HUES6 (cell line): Measurements from ENCODE around the gene C17orf50.

Experiments used
- H3K27ac ChIP-seq: 2 replicates; pipeline ENCODE4 v1.7.0; 2013; ENCODE audit warnings: low read depth, mild to moderate bottlenecking, low read length, inconsistent platforms
- H3K27me3 ChIP-seq: 2 replicates; pipeline ENCODE4 v1.6.1; 2013; ENCODE audit warnings: low read length; ENCODE audit not compliant: control insufficient read depth, insufficient read depth
- H3K36me3 ChIP-seq: 2 replicates; pipeline ENCODE4 v1.6.1; 2013; ENCODE audit warnings: low read length; ENCODE audit not compliant: control insufficient read depth, insufficient read depth
- H3K4me1 ChIP-seq: 2 replicates; pipeline ENCODE4 v1.6.1; 2013; ENCODE audit warnings: low read length; ENCODE audit not compliant: control insufficient read depth, insufficient read depth
- H3K4me3 ChIP-seq: 2 replicates; pipeline ENCODE4 v1.5.1; 2013; ENCODE audit warnings: low read depth, low read length
- H3K9ac ChIP-seq: one replicate; pipeline ENCODE4 v1.6.1; 2013; ENCODE audit warnings: mild to moderate bottlenecking, low read length
- H3K9me3 ChIP-seq: 2 replicates; pipeline ENCODE4 v1.6.1; 2013; ENCODE audit warnings: low read depth, low read length; ENCODE audit not compliant: control insufficient read depth, insufficient read depth

The C17orf50 gene

GRCh38 chr17:35757243-35757642 lies 3.4 kb upstream of the C17orf50 start:
- Histone ChIP-seq H3K27ac (no peak overlapping the region), H3K36me3 (no peaks in the 10 kb centered on the region), H3K9ac (no peak overlapping the region), H3K27me3 (no peaks in the 10 kb centered on the region), H3K4me3 (no peak overlapping the region), H3K4me1 (peaks cover 7% of the 10 kb centered on the region), H3K9me3 (no peaks in the 10 kb centered on the region)

- Histone ChIP-seq H3K27me3 (peaks cover 9% of the 10 kb centered on the region), H3K27ac (no peak overlapping the region), H3K4me3 (no peak overlapping the region), H3K4me1 (no peaks in the 10 kb centered on the region; the same call in 1 of the 2 replicates), H3K9me3 (no peaks in the 10 kb centered on the region; the same call in 1 of the 2 replicates), H3K36me3 (no peaks in the 10 kb centered on the region), H3K9ac (no peak overlapping the region)
Measured at GRCh38 chr17:35761601-35762000, 914 bp downstream of the C17orf50 start.

- H3K4me1 ChIP-seq = no peaks in the 10 kb centered on the region; the same call in 1 of the 2 replicates
- peak overlapping the region; percentile 61; the same call in 1 of the 2 replicates for H3K4me3 ChIP-seq
- H3K9me3 ChIP-seq = no peaks in the 10 kb centered on the region; the same call in 1 of the 2 replicates
- no peak overlapping the region for H3K27ac ChIP-seq
- no peaks in the 10 kb centered on the region for H3K36me3 ChIP-seq
- H3K9ac ChIP-seq = no peak overlapping the region
- H3K27me3 ChIP-seq = peaks cover 9% of the 10 kb centered on the region
Measured at GRCh38 chr17:35763767-35764122, 3.1 kb downstream of the C17orf50 start.

- Histone ChIP-seq H3K27ac (no peak overlapping the region), H3K4me1 (no peaks in the 10 kb centered on the region; the same call in 1 of the 2 replicates), H3K9me3 (no peaks in the 10 kb centered on the region; the same call in 1 of the 2 replicates), H3K36me3 (no peaks in the 10 kb centered on the region), H3K27me3 (peaks cover 9% of the 10 kb centered on the region), H3K9ac (no peak overlapping the region), H3K4me3 (peak overlapping the region; percentile 61)
Measured at GRCh38 chr17:35764123-35764991, 3.7 kb downstream of the C17orf50 start.

GRCh38 chr17:35765086-35765710 lies 4.5 kb downstream of the C17orf50 start:
- H3K9me3 ChIP-seq = no peaks in the 10 kb centered on the region; the same call in 1 of the 2 replicates
- no peak overlapping the region for H3K27ac ChIP-seq
- H3K4me3 ChIP-seq = peak overlapping the region; percentile 61; the same call in 1 of the 2 replicates
- no peaks in the 10 kb centered on the region for H3K36me3 ChIP-seq
- peaks cover 9% of the 10 kb centered on the region for H3K27me3 ChIP-seq
- H3K4me1 ChIP-seq = no peaks in the 10 kb centered on the region; the same call in 1 of the 2 replicates
- H3K9ac ChIP-seq = no peak overlapping the region

- H3K27ac ChIP-seq = no peak overlapping the region
- peaks cover 9% of the 10 kb centered on the region for H3K27me3 ChIP-seq
- H3K9me3 ChIP-seq = no peaks in the 10 kb centered on the region; the same call in 1 of the 2 replicates
- H3K4me3 ChIP-seq = no peak overlapping the region
- H3K4me1 ChIP-seq = no peaks in the 10 kb centered on the region; the same call in 1 of the 2 replicates
- H3K9ac ChIP-seq = no peak overlapping the region
- H3K36me3 ChIP-seq = no peaks in the 10 kb centered on the region
Measured at GRCh38 chr17:35765756-35766488, 5.2 kb downstream of the C17orf50 start.

GRCh38 chr17:35766489-35766877 lies 5.8 kb downstream of the C17orf50 start:
- H3K27me3 ChIP-seq = peaks cover 9% of the 10 kb centered on the region

GRCh38 chr17:35766903-35767510 lies 6.3 kb downstream of the C17orf50 start:
- no peaks in the 10 kb centered on the region; the same call in 1 of the 2 replicates for H3K4me1 ChIP-seq
- H3K9me3 ChIP-seq = no peaks in the 10 kb centered on the region; the same call in 1 of the 2 replicates
- no peaks in the 10 kb centered on the region for H3K36me3 ChIP-seq
- H3K27me3 ChIP-seq = peaks cover 9% of the 10 kb centered on the region
- H3K4me3 ChIP-seq = no peak overlapping the region
- H3K27ac ChIP-seq = no peak overlapping the region
- no peak overlapping the region for H3K9ac ChIP-seq

More at GRCh38 chr17:35766489-35766877, 5.8 kb downstream of the C17orf50 start:
- Histone ChIP-seq H3K9ac (no peak overlapping the region), H3K9me3 (no peaks in the 10 kb centered on the region; the same call in 1 of the 2 replicates), H3K4me1 (no peaks in the 10 kb centered on the region; the same call in 1 of the 2 replicates), H3K4me3 (no peak overlapping the region), H3K36me3 (no peaks in the 10 kb centered on the region), H3K27ac (no peak overlapping the region)

- Histone ChIP-seq H3K4me3 (no peak overlapping the region), H3K27ac (no peak overlapping the region), H3K4me1 (peaks cover 7% of the 10 kb centered on the region; the same call in 1 of the 2 replicates), H3K36me3 (no peaks in the 10 kb centered on the region), H3K27me3 (peaks cover 9% of the 10 kb centered on the region), H3K9ac (no peak overlapping the region), H3K9me3 (no peaks in the 10 kb centered on the region; the same call in 1 of the 2 replicates)
Measured at GRCh38 chr17:35768797-35769196, 8.1 kb downstream of the C17orf50 start.

- H3K4me1 ChIP-seq = peaks cover 19% of the 10 kb centered on the region
- H3K4me3 ChIP-seq = no peak overlapping the region
- H3K9me3 ChIP-seq = no peaks in the 10 kb centered on the region; the same call in 1 of the 2 replicates
- H3K9ac ChIP-seq = no peak overlapping the region
- H3K27me3 ChIP-seq = peaks cover 9% of the 10 kb centered on the region
- H3K27ac ChIP-seq = no peak overlapping the region
- no peaks in the 10 kb centered on the region for H3K36me3 ChIP-seq
Measured at GRCh38 chr17:35769895-35770486, 9.3 kb downstream of the C17orf50 start.
